LNCaP clone FGC (cell line): Measurements from ENCODE around the gene B4GALNT1.
"Not testable (repeated sequence)": the region's sequence is repeated elsewhere in the genome, so short reads cannot be mapped to it uniquely, and the experiment has no call there.

Experiments
- DNase-seq: peaks from one replicate; pipeline ENCODE4 v3.0.0-alpha.2; 2011; ENCODE audit warnings: low read depth
- H3K4me3 ChIP-seq: 2 replicates; pipeline ENCODE4 v1.5.1; 2011; ENCODE audit warnings: mild to moderate bottlenecking, low read depth, low read length, control low read depth
- TF ChIP-seq, protein P1 (sequence below): IDR thresholded peaks from 2 replicates; pipeline ENCODE4 v1.5.1; 2012; ENCODE audit warnings: mild to moderate bottlenecking; ENCODE audit not compliant: control insufficient read depth, insufficient read depth; ENCODE audit errors: extremely low read depth

B4GALNT1 gene

DNA sequence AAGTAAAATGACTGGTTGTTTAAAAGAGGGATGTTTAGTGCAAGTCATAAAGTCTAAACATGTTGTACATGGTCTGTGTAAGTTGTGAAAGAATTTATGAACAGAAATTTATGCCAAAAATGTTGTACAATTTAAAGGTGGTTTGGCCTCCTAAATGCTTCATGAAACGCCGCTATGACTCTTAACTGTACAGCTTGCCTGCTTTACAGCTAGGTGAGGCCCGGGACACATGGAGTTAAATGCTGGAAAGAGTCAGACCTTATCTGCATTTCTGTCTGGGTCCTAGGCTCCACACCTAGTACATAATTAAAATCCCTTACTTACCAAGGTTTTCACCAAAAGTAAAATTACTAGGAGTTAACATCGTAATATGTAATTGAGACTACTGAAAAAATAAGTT is 28.4 kb upstream of the B4GALNT1 start:
- TF ChIP-seq, protein P1, sequence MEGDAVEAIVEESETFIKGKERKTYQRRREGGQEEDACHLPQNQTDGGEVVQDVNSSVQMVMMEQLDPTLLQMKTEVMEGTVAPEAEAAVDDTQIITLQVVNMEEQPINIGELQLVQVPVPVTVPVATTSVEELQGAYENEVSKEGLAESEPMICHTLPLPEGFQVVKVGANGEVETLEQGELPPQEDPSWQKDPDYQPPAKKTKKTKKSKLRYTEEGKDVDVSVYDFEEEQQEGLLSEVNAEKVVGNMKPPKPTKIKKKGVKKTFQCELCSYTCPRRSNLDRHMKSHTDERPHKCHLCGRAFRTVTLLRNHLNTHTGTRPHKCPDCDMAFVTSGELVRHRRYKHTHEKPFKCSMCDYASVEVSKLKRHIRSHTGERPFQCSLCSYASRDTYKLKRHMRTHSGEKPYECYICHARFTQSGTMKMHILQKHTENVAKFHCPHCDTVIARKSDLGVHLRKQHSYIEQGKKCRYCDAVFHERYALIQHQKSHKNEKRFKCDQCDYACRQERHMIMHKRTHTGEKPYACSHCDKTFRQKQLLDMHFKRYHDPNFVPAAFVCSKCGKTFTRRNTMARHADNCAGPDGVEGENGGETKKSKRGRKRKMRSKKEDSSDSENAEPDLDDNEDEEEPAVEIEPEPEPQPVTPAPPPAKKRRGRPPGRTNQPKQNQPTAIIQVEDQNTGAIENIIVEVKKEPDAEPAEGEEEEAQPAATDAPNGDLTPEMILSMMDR = no peak
- no peak overlapping the region for H3K4me3 ChIP-seq
- DNase-seq = no peak

DNA sequence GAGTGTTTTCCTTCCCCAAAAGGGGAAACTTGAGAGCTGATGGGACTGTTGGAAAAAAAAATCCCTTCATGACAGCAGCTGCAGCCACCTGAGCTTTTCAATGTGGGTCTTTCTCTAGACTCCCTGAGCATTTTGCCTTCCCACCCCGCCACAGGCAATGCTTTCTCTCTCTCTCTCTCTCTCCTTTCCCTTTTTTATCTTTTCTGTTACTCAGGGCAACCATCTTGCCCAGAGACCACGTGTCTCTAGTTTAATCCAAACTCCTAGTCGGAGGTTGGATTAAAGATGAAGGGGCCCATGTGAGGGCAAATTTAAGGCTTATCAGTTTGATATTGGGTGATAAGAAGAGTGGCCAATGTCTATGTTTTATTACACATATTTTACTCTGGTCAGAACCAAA is 25.9 kb upstream of the B4GALNT1 start:
- no peak for DNase-seq
- TF ChIP-seq, protein P1 = no peak
- H3K4me3 ChIP-seq = no peak overlapping the region

DNA sequence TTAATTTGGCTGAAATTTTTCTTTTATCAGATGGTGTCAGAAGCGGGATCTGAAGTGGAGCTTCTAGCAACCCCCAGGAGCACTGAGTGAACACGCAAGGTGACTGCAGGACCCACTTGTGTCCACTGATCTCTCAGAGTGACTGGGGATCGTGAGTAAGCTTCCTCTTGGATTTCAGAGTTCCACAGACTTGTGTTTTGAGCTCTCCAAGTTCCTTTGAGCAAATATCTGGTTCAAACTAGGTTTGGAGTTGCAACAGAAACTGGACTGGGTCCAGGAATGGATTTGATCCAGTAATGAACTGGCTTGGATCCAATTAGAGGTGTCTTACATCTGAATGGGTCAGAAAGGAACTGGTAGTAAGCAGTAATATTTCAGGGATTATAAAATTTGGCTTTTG is 24.7 kb upstream of the B4GALNT1 start:
- no peak overlapping the region for H3K4me3 ChIP-seq
- peak; percentile 50 for DNase-seq
- TF ChIP-seq, protein P1 = no peak

DNA sequence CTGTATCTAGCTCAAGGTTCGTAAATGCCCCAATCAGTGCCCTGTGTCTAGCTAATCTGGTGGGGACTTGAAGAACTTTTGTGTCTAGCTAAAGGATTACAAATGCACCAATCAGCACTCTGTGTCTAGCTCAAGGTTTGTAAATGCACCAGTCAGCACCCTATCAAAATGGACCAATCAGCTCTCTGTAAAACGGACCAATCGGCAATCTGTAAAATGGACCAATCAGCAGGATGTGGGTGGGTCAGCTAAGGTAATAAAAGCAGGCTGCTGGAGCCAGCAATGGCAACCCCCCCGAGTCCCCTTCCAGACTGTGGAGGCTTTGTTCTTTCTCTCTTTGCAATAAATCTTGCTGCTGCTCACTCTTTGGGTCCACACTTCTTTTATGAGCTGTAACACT is 23.4 kb upstream of the B4GALNT1 start:
- not testable (repeated sequence) for DNase-seq, H3K4me3 ChIP-seq

DNA sequence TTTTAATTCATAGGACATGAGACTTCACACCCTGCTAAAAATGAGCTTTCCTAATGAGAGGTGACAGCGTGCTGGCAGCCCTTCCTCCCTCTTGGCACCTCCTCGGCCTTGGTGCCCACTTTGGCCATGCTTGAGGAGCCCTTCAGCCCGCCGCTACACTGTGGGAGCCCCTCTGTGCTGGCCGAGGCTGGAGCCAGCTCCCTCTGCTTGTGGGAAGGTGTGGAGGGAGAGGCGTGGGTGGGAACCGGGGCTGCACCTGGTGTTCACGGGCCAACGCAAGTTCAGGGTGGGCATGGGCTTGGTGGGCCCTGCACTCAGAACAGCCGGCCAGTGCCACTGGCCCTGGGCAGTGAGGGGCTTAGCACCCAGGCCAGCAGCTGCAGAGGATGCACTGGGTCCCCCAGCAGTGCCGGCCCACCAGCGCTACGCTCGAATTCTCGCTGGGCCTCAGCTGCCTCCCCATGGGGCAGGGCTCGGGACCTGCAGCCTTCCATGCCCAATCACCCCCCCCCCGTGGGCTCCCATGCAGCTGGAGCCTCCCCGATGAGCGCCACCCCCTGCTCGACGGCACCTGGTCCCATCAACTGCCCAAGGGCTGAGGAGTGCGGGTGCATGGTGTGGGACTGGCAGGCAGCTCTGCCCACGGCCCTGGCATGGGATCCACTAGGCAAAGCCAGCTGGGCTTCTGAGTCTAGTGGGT is 22.7 kb upstream of the B4GALNT1 start:
- DNase-seq = no peak
- TF ChIP-seq, protein P1 = no peak

DNA sequence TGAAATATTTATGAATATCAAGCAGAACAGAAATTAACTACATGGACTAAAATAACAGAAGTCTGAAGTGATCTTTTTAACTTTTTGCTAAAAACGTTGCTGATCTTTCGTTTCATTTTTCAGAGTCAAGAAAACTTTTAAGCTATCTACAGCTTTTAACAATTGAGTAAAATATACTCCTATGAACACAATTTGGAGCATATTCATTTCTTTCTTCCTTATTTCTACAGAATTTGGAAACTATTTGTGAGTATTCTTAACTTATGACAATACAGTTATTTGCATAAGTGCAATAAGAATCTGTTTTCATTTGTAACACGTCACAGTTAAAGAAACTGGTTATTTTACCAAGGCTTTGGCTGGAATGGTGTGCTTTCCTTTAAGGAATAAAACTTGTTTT is 21.0 kb upstream of the B4GALNT1 start:
- no peak for DNase-seq
- TF ChIP-seq, protein P1 = no peak
- H3K4me3 ChIP-seq = no peak overlapping the region

More for the DNA sequence above, 22.7 kb upstream of the B4GALNT1 start:
- H3K4me3 ChIP-seq = no peak overlapping the region

DNA sequence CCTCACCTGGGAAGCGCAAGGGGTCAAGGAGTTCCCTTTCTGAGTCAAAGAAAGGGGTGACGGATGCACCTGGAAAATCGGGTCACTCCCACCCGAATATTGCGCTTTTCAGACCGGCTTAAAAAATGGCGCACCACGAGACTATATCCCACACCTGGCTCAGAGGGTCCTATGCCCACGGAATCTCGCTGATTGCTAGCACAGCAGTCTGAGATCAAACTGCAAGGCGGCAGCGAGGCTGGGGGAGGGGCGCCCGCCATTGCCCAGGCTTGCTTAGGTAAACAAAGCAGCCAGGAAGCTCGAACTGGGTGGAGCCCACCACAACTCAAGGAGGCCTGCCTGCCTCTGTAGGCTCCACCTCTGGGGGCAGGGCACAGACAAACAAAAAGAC is 13.7 kb upstream of the B4GALNT1 start:
- H3K4me3 ChIP-seq, DNase-seq: not testable (repeated sequence)

DNA sequence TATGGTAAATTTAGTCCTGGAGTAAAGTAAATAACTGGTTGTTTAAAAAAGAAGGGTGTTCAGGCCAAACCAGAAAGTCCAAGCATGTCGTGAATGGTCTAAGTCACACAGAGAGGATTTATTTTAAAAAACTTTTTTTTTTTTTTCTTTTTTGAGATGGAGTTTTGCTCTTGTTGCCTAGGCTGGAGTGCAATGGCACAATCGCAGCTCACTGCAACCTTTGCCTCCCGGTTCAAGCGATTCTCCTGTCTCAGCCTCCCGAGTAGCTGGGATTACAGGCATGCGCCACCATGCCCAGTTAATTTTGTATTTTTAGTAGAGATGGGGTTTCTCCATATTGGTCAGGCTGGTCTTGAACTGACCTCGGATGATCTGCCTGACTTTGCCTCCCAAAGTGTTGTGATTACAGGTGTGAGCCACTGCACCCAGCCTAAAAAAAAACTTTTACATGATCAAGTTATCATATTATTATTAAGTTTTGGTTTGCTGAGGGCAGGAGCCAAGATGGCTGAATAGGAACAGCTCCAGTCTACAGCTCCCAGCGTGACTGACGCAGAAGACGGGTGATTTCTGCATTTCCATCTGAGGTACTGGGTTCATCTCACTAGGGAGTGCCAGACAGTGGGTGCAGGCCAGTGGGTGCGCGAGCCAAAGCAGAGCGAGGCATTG is 13.1 kb upstream of the B4GALNT1 start:
- H3K4me3 ChIP-seq, DNase-seq: not testable (repeated sequence)
